Stomach (tissue), 4 donors: ENCODE data around the gene CAPZB.

Source experiments
- EP300 ChIP-seq: sonication (generic); formaldehyde crosslinking; IDR thresholded peaks from one replicate; pipeline ENCODE4 v1.6.1; 2017; ENCODE audit warnings: antibody characterized with exemption
- POLR2A ChIP-seq, 4 donors: fragments of 450-650 bp; IDR thresholded peaks; one replicate each; pipeline ENCODE4 v1.6.1; 2016; ENCODE audit warnings: antibody characterized with exemption in 4 of 4, control low read depth in 2 of 4, mild to moderate bottlenecking in 1 of 4, moderate library complexity in 1 of 4
- TF ChIP-seq, protein P1 (sequence below), 7 experiments: fragments of 450-650 bp in 4 of 7; fragments of 200-600 bp in 3 of 7; sonication (generic) in 3 of 7; IDR thresholded peaks; one replicate each; pipeline ENCODE4 v1.5.1; 2016 to 2019; ENCODE audit warnings: antibody characterized with exemption in 7 of 7, control low read depth in 2 of 7, mild to moderate bottlenecking in 1 of 7

DNA sequence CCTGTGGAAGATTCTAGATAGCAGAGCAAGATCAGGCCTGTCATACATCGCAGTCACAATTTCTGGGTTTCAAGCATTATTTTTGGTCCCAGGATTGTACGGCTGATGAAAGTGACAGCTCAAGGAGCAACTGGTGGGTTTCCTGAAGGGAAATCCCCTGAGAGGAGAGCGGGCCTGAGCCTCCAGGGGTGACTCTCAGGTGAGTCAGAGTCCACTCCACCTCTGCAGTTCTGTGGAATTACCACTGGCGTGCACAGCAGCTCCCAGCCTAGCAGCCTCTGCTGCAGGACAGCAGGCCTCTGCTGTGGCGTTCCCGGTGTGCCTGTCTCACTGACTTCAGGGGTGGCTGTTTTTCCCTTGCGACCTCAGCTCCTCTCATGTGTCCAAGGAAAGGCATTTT, 148.8 kb downstream of the CAPZB start:
- TF ChIP-seq, protein P1, sequence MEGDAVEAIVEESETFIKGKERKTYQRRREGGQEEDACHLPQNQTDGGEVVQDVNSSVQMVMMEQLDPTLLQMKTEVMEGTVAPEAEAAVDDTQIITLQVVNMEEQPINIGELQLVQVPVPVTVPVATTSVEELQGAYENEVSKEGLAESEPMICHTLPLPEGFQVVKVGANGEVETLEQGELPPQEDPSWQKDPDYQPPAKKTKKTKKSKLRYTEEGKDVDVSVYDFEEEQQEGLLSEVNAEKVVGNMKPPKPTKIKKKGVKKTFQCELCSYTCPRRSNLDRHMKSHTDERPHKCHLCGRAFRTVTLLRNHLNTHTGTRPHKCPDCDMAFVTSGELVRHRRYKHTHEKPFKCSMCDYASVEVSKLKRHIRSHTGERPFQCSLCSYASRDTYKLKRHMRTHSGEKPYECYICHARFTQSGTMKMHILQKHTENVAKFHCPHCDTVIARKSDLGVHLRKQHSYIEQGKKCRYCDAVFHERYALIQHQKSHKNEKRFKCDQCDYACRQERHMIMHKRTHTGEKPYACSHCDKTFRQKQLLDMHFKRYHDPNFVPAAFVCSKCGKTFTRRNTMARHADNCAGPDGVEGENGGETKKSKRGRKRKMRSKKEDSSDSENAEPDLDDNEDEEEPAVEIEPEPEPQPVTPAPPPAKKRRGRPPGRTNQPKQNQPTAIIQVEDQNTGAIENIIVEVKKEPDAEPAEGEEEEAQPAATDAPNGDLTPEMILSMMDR (IDR thresholded peaks at IDR 0.05) = no peak
- TF ChIP-seq EP300 (no peak), POLR2A (IDR thresholded peaks at IDR 0.05) (no peak)
